Measurements from ENCODE around the gene PFN1. TPM values are rescaled to one million over a fixed set of nuclear protein-coding genes. Genes with fewer than 3 reads are reported as not detected.

Gene PFN1
- total and polyA plus RNA-seq, 10 of the 15 experiments (the other 5 are each of a cell fraction or from before 2014, with no cell fraction given) = 154 to 3,892 (median 1,918) TPM

DNA sequence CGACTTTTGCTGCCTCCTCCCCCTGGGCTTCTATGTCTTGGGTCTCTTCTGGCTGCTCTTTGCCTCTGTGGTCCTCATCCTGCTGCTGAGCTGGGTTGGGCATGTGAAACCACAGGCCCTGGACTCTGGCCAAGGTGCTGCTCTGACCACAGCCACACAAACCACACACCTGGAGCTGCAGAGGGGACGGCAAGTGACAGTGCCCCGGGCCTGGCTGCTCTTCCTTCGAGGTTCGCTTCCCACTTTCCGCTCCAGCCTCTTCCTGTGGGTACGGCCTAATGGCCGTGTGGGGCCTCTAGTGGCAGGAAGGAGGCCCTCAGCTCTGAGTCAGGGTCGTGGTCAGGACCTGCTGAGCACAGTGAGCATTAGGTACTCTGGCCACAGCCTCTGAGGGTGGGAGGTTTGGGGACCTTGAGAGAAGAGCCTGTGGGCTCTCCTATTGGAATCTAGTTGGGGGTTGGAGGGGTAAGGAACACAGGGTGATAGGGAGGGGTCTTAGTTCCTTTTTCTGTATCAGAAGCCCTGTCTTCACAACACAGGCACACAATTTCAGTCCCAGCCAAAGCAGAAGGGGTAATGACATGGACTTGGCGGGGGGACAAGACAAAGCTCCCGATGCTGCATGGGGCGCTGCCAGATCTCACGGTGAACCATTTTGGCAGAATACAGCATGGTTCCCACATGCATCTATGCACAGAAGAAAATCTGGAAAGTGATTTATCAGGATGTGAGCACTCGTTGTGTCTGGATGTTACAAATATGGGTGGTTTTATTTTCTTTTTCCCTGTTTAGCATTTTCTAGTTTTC, 14.0 kb downstream of the PFN1 start (continued):
- TF ChIP-seq IRF3 (IDR thresholded peaks at IDR 0.05) = no peak
- TF ChIP-seq PAX8 (IDR thresholded peaks at IDR 0.05) = no peak
- no peak for TF ChIP-seq HDAC6 (IDR thresholded peaks at IDR 0.05; ENCODE audit: unreplicated experiment)
- no peak for TF ChIP-seq ZBTB33 (IDR thresholded peaks at IDR 0.05)
- TF ChIP-seq NFYA (IDR thresholded peaks at IDR 0.05; ENCODE audit: borderline replicate concordance, low read depth, low read length) = no peak
- TF ChIP-seq SMARCA5 (IDR thresholded peaks at IDR 0.05) = no peak
- no peak for TF ChIP-seq EZH2 (IDR thresholded peaks at IDR 0.05; ENCODE audit: borderline replicate concordance, control insufficient read depth, low read depth, low read length)
- no peak for TF ChIP-seq STAT3 (IDR thresholded peaks at IDR 0.05; ENCODE audit: low read depth, low read length)
- TF ChIP-seq PAX5 (IDR thresholded peaks at IDR 0.05; ENCODE audit: borderline replicate concordance, low read depth, low read length) = no peak
- no peak for TF ChIP-seq ASH2L (IDR thresholded peaks at IDR 0.05; ENCODE audit: borderline replicate concordance, low read depth)
- TF ChIP-seq CHD1 (IDR thresholded peaks at IDR 0.05; ENCODE audit: low read depth, low read length) = no peak
- no peak for TF ChIP-seq RELB (IDR thresholded peaks at IDR 0.05; ENCODE audit: low read depth)
- 0 out of 2 replicates have a peak, but pooled peaks have one; percentile 39 for TF ChIP-seq REST (IDR thresholded peaks at IDR 0.05; ENCODE audit: low read depth, low read length)
- TF ChIP-seq CHD4 (IDR thresholded peaks at IDR 0.05) = no peak
- TF ChIP-seq, protein P1, sequence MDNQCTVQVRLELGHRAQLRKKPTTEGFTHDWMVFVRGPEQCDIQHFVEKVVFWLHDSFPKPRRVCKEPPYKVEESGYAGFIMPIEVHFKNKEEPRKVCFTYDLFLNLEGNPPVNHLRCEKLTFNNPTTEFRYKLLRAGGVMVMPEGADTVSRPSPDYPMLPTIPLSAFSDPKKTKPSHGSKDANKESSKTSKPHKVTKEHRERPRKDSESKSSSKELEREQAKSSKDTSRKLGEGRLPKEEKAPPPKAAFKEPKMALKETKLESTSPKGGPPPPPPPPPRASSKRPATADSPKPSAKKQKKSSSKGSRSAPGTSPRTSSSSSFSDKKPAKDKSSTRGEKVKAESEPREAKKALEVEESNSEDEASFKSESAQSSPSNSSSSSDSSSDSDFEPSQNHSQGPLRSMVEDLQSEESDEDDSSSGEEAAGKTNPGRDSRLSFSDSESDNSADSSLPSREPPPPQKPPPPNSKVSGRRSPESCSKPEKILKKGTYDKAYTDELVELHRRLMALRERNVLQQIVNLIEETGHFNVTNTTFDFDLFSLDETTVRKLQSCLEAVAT (IDR thresholded peaks at IDR 0.05) = peak; percentile 74; the same call in 1 of the 2 replicates
- TF ChIP-seq CHD2 (IDR thresholded peaks at IDR 0.05; ENCODE audit: borderline replicate concordance, low read depth, low read length) = no peak
- TF ChIP-seq CBX3 (IDR thresholded peaks at IDR 0.05; ENCODE audit: borderline replicate concordance, low read depth) = no peak
- no peak for TF ChIP-seq CBX5 (IDR thresholded peaks at IDR 0.05; ENCODE audit: low read depth)
- TF ChIP-seq EED (IDR thresholded peaks at IDR 0.05; ENCODE audit: low read depth) = peak; percentile 76
- no peak for TF ChIP-seq LARP7 (IDR thresholded peaks at IDR 0.05)
- TF ChIP-seq IKZF2 (IDR thresholded peaks at IDR 0.05) = peak; percentile 65 to 67; a peak in 2 of 4 replicates

Data from GM12878 (cell line).